ENCODE results near the gene FLYWCH2. TPM values are rescaled to one million over a fixed set of nuclear protein-coding genes. Genes with fewer than 3 reads are reported as not detected.

FLYWCH2 gene
- total RNA-seq, 4 donors from 2014 or later = 40.8 to 61.3 (median 53.1) TPM

DNA sequence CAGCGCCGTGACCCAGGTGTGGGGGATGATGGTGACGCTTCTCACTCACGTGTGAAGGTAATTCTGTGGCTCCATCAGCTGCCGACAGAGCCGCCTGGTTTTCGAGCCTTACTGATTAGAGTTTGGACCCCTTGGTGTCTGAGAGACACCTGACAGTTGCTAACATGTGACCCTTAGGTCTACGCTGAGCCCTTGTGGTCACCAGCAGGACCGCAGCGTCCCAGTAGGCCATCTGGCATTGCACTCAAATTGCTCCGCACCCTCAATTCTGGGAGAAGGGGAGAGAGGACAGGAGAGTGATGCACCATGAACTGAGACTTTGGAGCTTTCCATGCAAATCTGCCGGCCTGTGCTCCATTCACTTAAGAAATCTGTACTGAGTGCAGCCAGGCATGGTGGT, 31.2 kb downstream of the FLYWCH2 start:
- Histone ChIP-seq H3K9me3 (no peaks in the 10 kb centered on the region), H3K27me3 (no peaks in the 10 kb centered on the region), H3K4me3 (no peak overlapping the region), H3K4me1 (peaks cover 0 to 15% (median 2%) of the 10 kb centered on the region in 4 donors), H3K36me3 (peaks cover 0 to 24% (median 0%) of the 10 kb centered on the region in 3 donors), H3K27ac (no peak overlapping the region)
- no peak for DNase-seq
- TF ChIP-seq, protein P1, sequence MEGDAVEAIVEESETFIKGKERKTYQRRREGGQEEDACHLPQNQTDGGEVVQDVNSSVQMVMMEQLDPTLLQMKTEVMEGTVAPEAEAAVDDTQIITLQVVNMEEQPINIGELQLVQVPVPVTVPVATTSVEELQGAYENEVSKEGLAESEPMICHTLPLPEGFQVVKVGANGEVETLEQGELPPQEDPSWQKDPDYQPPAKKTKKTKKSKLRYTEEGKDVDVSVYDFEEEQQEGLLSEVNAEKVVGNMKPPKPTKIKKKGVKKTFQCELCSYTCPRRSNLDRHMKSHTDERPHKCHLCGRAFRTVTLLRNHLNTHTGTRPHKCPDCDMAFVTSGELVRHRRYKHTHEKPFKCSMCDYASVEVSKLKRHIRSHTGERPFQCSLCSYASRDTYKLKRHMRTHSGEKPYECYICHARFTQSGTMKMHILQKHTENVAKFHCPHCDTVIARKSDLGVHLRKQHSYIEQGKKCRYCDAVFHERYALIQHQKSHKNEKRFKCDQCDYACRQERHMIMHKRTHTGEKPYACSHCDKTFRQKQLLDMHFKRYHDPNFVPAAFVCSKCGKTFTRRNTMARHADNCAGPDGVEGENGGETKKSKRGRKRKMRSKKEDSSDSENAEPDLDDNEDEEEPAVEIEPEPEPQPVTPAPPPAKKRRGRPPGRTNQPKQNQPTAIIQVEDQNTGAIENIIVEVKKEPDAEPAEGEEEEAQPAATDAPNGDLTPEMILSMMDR (IDR thresholded peaks at IDR 0.05) = no peak
- TF ChIP-seq POLR2A (IDR thresholded peaks at IDR 0.05) = no peak

DNA sequence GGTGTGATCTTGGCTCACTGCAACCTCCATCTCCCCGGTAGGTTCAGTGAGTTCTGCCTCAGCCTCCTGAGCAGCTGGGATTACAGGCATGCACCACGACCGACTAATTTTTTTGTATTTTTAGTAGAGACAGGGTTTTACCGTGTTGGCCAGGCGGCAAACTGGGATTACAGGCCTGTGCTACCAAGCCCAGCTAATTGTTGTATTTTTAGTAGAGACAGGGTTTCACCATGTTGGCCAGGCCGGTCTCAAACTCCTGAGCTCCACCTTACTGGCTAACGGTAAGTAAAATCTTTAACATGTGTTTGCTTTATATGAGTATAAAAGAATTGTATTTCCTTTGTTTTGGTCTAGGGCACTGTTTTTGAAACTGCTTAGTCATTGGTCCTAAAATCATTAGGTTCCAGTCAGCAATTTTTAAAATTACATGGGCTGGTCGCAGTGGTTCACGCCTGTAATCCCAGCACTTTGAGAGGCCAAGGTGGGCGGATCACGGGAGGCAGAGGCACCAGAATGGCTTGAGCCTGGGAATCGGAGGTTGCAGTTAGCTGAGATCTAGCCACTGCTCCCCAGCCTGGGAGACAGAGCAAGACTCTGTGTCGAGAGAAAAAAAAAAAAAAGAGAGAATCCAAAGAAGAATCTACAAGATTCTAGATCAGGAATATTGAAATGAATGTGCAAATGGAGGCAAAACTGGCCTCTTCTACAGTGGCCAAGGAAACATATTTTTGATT, 32.3 kb downstream of the FLYWCH2 start:
- H3K27ac ChIP-seq = no peak overlapping the region
- no peak for DNase-seq
- no peaks in the 10 kb centered on the region for H3K9me3 ChIP-seq
- H3K36me3 ChIP-seq = peaks cover 0 to 24% (median 0%) of the 10 kb centered on the region in 3 donors
- H3K4me3 ChIP-seq = no peak overlapping the region
- H3K27me3 ChIP-seq = no peaks in the 10 kb centered on the region
- H3K4me1 ChIP-seq = peaks cover 0 to 22% (median 4%) of the 10 kb centered on the region in 4 donors
- no peak for TF ChIP-seq POLR2A (IDR thresholded peaks at IDR 0.05)
- TF ChIP-seq, protein P1 (IDR thresholded peaks at IDR 0.05) = no peak

DNA sequence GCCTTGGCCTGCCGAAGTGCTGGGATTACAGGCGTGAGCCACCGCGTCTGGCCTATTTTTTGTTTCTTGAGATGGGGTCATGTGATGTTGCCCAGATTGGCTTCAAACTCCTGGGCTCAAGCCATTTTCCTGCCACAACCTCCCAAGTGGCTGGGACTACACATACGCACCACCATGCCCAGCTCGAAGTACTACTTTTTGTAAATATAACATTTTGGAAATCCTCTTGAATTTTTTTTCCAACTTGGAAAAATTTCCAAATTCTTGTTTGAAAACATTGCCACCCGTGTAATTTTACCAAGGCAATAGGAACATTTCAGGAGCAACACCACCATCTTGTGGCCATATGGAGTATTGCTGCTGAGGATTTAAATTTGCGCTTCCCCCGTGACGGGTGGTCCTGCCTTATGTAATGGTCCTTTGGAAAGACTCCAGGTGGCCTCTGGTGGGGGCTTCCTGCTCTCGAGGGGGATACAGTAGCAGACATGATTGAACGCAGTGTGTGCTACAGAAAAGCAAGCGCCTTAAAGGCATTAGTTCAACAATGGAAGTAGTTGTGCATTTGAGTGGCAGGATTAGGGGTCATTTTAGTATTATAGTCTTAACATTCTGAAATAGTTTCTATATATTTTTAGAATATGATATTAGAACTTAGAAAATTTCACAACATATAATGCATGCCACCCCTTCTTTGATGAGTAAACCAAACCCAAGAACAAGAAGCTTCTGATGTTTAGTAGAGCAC, 36.7 kb downstream of the FLYWCH2 start:
- TF ChIP-seq, protein P1 (IDR thresholded peaks at IDR 0.05) = peak; percentile 89 to 98 (median 95)
- no peak for TF ChIP-seq POLR2A (IDR thresholded peaks at IDR 0.05)
- Histone ChIP-seq H3K4me3 (no peak overlapping the region), H3K9me3 (no peaks in the 10 kb centered on the region), H3K4me1 (peaks cover 0 to 6% (median 2%) of the 10 kb centered on the region in 4 donors), H3K27me3 (no peaks in the 10 kb centered on the region), H3K27ac (peak overlapping the region in 2 of 4 donors; percentile 12 to 54), H3K36me3 (peaks cover 0 to 33% (median 0%) of the 10 kb centered on the region in 3 donors)
- DNase-seq = peak in 2 of 3 donors; percentile 56 to 81

DNA sequence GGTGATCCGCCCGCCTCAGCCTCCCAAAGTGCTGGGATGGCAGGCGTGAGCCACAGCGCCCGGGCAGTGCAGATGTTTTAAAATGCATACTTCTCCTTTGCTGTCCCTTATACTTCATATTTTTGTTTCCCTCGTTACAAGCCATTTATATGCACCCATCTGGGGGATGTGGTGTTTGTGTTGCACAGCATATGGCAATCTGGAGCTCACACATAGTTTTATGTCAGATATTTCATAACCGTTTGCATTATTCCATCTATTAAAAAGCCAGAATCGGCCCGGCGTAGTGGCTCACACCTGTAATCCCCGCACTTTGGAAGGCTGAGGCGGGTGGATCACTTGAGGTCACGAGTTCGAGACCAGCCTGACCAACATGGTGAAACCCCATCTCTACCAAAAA, 40.5 kb downstream of the FLYWCH2 start:
- H3K9me3 ChIP-seq = no peaks in the 10 kb centered on the region
- no peak overlapping the region for H3K27ac ChIP-seq
- H3K36me3 ChIP-seq = peaks cover 0 to 20% (median 0%) of the 10 kb centered on the region in 3 donors
- H3K4me1 ChIP-seq = peaks cover 0 to 6% (median 3%) of the 10 kb centered on the region in 4 donors
- no peaks in the 10 kb centered on the region for H3K27me3 ChIP-seq
- H3K4me3 ChIP-seq = no peak overlapping the region
- TF ChIP-seq, protein P1 (IDR thresholded peaks at IDR 0.05) = no peak
- no peak for TF ChIP-seq POLR2A (IDR thresholded peaks at IDR 0.05)
- no peak for DNase-seq

DNA sequence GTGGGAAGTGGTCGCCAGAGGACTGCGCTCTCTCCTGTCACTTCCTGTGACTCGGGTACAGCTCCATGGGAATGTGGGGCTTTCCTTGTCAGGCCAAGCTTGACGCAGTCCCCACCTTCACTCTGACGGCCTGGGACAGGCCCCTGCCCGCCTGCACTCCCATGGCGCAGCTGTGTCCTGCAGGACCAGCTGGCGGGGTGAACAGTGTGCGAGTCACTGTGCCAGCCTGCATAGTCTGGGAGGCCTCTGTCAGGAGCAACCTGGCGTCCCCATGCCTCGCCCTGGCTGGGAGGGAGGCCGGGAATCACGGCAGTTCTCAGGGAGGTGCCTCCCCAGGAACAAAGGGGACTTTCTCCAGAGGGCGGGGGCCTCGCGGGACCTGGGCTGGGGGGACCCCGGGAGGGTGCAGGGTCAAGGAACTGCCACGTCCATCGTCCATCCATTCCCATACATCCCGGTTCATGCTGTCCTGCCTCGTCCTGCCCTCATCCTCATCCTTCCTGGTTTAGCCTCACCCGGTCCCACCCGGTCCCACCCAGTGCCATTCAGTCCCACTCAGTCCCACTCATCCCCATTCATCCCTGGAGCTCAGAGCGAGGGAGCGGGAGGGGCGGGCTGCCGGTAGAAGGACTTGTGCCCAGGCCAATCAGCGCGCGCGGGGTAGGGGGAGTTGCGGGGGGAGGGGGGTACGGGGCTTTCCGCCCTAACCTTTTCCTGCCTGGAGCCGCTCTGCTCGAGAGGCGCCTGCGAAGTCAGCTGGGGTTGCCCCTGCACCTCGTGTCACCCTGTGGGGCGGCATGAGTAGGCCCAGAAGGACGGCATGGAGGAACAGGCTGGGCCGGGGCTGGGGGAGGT, 42.1 kb downstream of the FLYWCH2 start:
- DNase-seq = no peak
- TF ChIP-seq, protein P1 (IDR thresholded peaks at IDR 0.05) = no peak
- TF ChIP-seq POLR2A (IDR thresholded peaks at IDR 0.05) = no peak
- Histone ChIP-seq H3K4me3 (no peak overlapping the region), H3K4me1 (peaks cover 0 to 4% (median 0%) of the 10 kb centered on the region in 4 donors), H3K27me3 (no peaks in the 10 kb centered on the region), H3K36me3 (peaks cover 0 to 25% (median 0%) of the 10 kb centered on the region in 3 donors), H3K9me3 (no peaks in the 10 kb centered on the region), H3K27ac (no peak overlapping the region)

Data from Peyer's patch (tissue), 4 donors.